ENCODE measurements around the gene SLC25A41.

Gene SLC25A41

DNA sequence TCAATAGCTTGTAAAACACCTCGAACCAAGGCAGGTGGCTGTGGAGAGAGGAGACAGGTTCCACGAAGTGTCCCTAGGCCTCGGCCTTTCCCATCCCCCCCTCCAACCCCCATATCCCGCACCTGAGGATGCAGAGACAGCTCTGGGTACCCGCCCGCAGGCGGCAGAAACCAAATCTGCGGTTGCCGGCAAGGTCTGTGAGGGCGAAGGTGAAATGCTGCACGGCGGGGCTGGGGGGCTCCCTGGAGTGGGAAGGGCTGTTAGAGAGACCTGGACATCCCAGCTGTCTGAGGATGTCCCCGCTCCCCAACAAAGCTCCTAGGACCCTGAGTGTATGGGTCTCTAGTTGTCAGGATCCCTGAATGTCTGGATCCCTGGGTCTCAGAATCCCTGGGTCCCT, 45.3 kb upstream of the SLC25A41 start:
- TF ChIP-seq, protein P1, sequence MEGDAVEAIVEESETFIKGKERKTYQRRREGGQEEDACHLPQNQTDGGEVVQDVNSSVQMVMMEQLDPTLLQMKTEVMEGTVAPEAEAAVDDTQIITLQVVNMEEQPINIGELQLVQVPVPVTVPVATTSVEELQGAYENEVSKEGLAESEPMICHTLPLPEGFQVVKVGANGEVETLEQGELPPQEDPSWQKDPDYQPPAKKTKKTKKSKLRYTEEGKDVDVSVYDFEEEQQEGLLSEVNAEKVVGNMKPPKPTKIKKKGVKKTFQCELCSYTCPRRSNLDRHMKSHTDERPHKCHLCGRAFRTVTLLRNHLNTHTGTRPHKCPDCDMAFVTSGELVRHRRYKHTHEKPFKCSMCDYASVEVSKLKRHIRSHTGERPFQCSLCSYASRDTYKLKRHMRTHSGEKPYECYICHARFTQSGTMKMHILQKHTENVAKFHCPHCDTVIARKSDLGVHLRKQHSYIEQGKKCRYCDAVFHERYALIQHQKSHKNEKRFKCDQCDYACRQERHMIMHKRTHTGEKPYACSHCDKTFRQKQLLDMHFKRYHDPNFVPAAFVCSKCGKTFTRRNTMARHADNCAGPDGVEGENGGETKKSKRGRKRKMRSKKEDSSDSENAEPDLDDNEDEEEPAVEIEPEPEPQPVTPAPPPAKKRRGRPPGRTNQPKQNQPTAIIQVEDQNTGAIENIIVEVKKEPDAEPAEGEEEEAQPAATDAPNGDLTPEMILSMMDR (IDR thresholded peaks at IDR 0.05; ENCODE audit: low read depth, low read length), result no peak
- DNase-seq (ENCODE audit: low read depth in 2 of 2), result no peak

DNA sequence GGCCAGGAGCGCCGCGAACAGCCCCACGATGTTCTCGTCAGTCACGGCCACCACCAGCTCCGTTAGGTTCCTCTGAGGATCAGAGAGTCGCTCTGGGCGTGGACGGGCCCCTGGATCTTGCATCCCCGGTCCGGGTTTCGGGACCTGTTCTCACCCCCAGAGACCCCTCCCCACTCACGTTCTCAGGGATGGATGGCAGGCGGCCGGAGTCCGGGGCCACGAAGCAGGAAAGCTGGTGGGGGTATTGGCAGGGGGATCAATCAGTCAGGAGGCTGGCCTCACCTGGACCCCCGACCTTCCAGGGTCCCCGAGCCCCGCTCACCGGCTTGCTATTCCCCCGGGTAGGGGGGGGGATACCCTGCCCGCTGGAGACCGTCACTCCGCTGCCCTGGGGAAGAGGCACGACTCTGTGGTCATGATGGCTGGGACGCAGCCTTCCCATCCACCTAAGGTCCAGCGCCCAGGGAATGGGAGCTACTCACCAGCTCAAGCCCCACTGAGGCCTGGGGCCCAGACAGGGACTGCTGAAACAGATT, 43.4 kb upstream of the SLC25A41 start:
- TF ChIP-seq, protein P1 (IDR thresholded peaks at IDR 0.05; ENCODE audit: low read depth, low read length), result no peak
- DNase-seq (ENCODE audit: low read depth in 2 of 2), result no peak
- no peak overlapping the region for H3K4me3 ChIP-seq (replicated peaks in 1 of 2; ENCODE audit: low read depth in 2 of 2, low read length in 2 of 2)

More for the DNA sequence above, 45.3 kb upstream of the SLC25A41 start:
- no peak overlapping the region for H3K4me3 ChIP-seq (replicated peaks in 1 of 2; ENCODE audit: low read depth in 2 of 2, low read length in 2 of 2)

DNA sequence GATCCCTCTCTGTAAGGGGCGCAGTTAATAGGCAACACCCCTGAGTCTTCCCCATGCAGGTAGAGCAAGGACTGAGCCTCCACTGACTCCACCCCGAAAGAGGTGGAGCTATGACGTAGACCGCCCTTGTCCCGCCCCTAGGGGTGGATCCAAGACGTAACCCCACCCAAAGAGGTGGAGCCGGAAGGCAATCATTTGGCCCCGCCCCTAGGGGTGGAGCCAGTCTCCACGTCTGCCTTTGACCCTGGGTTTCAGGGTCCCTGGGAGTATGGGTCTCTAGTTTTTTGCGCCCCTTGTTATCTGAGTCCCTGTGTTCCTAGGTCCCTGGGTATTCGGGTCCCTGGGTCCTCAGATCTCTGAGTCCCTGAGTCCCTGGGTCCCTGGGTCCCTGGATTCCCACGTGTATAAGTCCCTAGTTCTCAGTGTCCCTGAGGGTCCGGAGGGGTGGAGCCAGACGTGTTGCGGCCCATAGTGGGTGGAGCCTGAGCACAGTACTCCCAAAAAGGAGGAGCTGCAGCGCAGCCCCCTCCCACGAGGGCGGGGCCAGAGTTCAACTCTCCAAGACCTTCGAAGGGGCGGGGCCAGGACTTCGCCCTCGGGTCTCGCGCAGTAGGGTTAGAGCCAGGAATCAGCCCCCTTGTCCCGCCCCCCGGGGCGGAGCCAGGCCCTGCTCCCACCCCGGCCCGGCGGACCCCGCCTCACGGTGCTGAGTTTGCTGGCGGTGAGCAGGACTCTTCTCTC, 42.8 kb upstream of the SLC25A41 start:
- peak; percentile 48 to 56 for DNase-seq (ENCODE audit: low read depth in 2 of 2)
- no peak overlapping the region for H3K4me3 ChIP-seq (replicated peaks in 1 of 2; ENCODE audit: low read depth in 2 of 2, low read length in 2 of 2)
- TF ChIP-seq, protein P1 (IDR thresholded peaks at IDR 0.05; ENCODE audit: low read depth, low read length), result no peak

DNA sequence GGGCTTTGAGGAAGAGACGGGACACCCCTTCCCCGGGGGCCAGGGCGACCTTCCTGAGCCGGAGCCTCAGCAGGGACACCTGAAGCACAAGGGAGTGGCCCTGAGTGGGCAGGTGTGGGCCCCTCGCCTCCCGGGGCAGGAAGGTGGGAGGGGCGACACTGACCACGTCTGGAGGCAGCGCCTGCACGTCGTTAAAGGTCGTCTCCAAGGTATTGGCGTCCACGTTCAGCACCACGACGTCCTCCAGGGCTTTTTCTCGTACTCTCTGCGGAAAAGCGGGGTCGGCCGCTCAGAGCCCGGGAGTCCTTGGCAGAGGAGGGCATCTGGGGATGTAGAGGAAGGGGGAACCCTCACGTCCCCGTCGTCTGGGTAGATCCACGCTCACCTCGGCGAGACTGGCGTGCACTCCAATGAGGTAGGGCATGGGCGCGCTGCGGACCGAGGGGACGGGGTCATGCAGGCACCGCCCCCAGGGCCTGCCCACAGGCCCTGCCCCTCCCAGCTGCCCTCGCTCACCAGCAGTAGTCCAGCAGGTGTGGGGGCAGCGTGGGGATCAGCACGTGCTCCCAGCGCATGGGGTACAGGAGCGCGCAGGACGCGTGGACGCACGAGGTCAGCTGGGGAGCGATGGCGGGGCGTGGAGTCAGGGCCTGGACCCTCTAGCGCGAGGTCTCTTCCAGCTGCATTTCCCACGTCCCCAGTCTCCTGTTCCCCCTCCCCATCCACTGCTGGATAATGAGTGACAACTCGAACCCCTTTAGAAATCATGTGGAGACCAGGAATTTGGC, 42.0 kb upstream of the SLC25A41 start:
- TF ChIP-seq, protein P1 (IDR thresholded peaks at IDR 0.05; ENCODE audit: low read depth, low read length), result no peak
- H3K4me3 ChIP-seq (replicated peaks in 1 of 2; ENCODE audit: low read depth in 2 of 2, low read length in 2 of 2), result no peak overlapping the region
- DNase-seq (ENCODE audit: low read depth in 2 of 2), result no peak

DNA sequence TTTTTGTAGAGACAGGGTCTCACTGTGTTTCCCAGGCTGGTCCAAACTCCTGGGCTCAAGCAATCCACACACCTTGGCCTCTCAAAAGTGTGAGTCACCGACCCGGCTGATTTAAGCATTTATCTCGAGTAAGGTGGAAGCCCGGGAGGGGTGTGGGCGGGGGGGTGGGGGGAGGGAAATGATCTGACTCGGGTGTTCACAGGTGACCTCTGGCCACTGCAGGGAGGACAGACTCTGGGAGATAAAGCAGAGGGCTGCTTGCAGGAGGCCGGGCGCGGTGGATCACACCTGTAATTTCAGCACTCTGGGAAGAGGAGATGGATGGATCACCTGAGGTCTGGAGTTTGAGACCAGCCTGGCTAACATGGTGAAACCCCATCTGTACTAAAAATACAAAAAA, 40.1 kb upstream of the SLC25A41 start:
- H3K4me3 ChIP-seq (replicated peaks in 1 of 2; ENCODE audit: low read depth in 2 of 2, low read length in 2 of 2), result no peak overlapping the region
- TF ChIP-seq, protein P1 (IDR thresholded peaks at IDR 0.05; ENCODE audit: low read depth, low read length), result no peak
- no peak for DNase-seq (ENCODE audit: low read depth in 2 of 2)

DNA sequence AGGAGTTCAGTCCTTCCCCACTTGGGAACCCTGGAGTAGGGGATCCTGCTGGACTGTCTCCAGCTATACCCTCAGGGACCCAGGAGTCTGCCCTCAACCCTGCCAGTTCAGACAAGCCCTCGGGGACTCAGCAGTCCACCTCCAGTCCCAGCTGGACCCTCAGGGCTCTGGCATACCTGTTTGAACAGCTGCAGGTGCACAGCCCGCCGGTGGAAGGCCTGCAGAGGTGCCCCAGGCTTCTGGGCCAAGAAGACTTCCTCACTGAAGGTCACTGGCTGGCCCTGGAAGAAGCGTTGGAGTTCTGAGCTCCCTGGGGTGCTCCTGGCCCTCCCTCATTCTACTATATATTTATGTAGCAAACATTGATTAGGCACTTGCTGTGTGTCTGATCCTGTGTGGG, 39.1 kb upstream of the SLC25A41 start:
- no peak for DNase-seq (ENCODE audit: low read depth in 2 of 2)
- H3K4me3 ChIP-seq (replicated peaks in 1 of 2; ENCODE audit: low read depth in 2 of 2, low read length in 2 of 2), result no peak overlapping the region
- TF ChIP-seq, protein P1 (IDR thresholded peaks at IDR 0.05; ENCODE audit: low read depth, low read length), result no peak
